ENCODE results near the gene SEPTIN8.
A peak's percentile ranks its signal among the peaks of the same experiment; 100 is the strongest.

Gene SEPTIN8

GRCh38 chr5:132747616-132748440 lies 29.2 kb downstream of the SEPTIN8 start:
- DNase-seq, result no peak

GRCh38 chr5:132746954-132747615 lies 30.0 kb downstream of the SEPTIN8 start, which contains the start of gene CCNI2:
Gene CCNI2 (plus strand): TSS chr5:132747426. CDS start chr5:132747496, 70 bp downstream.
- DNase-seq, result peak in 1 of 2 experiments; percentile 68

GRCh38 chr5:132746592-132746953 lies 30.5 kb downstream of the SEPTIN8 start:
- no peak for DNase-seq

GRCh38 chr5:132744659-132745058 lies 32.4 kb downstream of the SEPTIN8 start:
- no peak for DNase-seq

- DNase-seq, result no peak
These were observed 34.4 kb downstream of the SEPTIN8 start for GRCh38 chr5:132742626-132743025.

GRCh38 chr5:132742158-132742557 lies 34.9 kb downstream of the SEPTIN8 start:
- DNase-seq, result no peak

- no peak for DNase-seq
These were observed 37.8 kb downstream of the SEPTIN8 start for GRCh38 chr5:132739232-132739631.

- no peak for DNase-seq
These were observed 38.9 kb downstream of the SEPTIN8 start for GRCh38 chr5:132737982-132738681.

- DNase-seq, result peak; percentile 84 to 95
These were observed 39.9 kb downstream of the SEPTIN8 start, which contains the start of gene KIF3A for GRCh38 chr5:132736853-132737833. Gene KIF3A (minus strand): TSS chr5:132737546. CDS start chr5:132737419, 127 bp downstream.

- no peak for DNase-seq
These were observed 42.4 kb downstream of the SEPTIN8 start for GRCh38 chr5:132734687-132735086.

GRCh38 chr5:132733499-132734148 lies 43.4 kb downstream of the SEPTIN8 start:
- DNase-seq, result no peak

- no peak for DNase-seq
These were observed 47.1 kb downstream of the SEPTIN8 start for GRCh38 chr5:132729896-132730295.

GRCh38 chr5:132725745-132726144 lies 51.3 kb downstream of the SEPTIN8 start:
- no peak for DNase-seq

- DNase-seq, result no peak
These were observed 58.3 kb downstream of the SEPTIN8 start for GRCh38 chr5:132718544-132719312.

- DNase-seq, result no peak
These were observed 62.4 kb downstream of the SEPTIN8 start for GRCh38 chr5:132714456-132715307.

- DNase-seq, result no peak
These were observed 68.4 kb downstream of the SEPTIN8 start for GRCh38 chr5:132708645-132709044.

GRCh38 chr5:132704875-132705274 lies 72.2 kb downstream of the SEPTIN8 start:
- no peak for DNase-seq

Data from NCI-H526 (cell line).